NCI-H146 treated with DMSO at 0.1 percent for 48 hours (cell line): ENCODE results near the gene THRA.
"Not testable (repeated sequence)": the region's sequence is repeated elsewhere in the genome, so short reads cannot be mapped to it uniquely, and the experiment has no call there.

Experiments
- DNase-seq: peaks from one replicate; lab custom pipeline; 2025; ENCODE audit not compliant: unreplicated experiment; lab: John Stamatoyannopoulos, UW

The THRA gene

DNA sequence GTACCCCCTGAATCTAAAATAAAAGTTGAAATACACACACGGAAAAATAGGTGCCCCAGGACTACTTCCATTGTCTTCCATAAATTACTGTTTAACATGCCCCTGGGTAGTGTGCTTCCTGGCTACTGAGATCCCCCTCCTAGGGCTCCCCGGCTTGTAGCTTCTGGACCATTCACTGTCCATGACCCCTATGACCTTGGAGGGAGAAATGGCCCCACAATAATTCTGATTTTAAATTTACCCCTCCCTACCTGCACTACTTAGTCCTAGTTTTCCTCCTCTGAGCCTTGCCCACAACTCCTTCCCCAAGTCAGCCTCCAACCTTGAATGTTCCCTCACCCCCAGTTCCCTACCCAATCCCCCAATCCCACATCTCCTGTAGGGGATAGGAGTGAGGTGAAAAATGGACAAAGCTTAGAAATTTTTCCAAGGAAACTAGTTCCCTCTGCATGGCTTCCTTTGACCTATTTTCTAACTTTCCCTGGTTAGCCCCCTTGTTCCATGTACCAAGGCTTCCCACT lies 49.5 kb downstream of the THRA start:
- no peak for DNase-seq

GRCh38 chr17:40112718-40113109 lies 49.9 kb downstream of the THRA start:
- no peak for DNase-seq

DNA sequence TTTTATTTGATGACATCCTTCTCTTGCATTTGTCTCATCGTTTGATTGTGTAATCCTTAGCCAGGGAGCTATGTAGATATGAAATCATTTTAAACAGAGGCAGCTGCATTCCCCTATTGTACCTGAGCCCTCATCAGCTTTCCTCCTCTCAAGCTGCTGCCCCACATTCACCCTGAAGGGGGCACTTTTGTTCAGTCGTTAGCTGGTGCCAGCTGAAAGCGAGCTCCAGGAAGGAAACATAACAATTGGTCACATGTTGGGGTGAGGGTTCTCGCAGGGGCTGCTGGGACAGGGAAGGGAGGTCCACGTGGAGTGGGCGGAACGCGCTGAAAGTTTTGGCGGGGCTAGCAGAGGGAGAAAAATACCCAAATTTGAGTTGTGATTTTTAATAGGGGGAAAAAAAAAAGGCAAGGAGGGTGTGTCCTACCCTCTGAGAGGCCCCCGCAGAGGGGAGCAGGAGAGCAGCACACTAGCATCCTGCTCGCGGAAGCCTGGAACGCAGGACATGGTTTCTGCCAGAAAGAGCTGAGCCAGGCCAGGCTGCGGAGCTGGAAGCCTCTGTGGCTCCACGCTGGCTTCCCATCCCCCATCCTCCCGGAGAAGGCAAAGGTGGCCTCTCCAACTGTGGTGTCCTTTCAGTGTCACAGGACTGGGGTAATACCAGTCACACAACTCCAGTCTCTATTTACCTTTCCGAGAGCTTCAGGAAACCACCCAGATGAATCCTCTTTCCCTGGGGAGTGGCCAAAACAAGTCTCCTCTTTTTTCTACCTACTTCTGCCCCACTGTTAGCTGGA lies 50.5 kb downstream of the THRA start:
- peak; percentile 87 for DNase-seq

DNA sequence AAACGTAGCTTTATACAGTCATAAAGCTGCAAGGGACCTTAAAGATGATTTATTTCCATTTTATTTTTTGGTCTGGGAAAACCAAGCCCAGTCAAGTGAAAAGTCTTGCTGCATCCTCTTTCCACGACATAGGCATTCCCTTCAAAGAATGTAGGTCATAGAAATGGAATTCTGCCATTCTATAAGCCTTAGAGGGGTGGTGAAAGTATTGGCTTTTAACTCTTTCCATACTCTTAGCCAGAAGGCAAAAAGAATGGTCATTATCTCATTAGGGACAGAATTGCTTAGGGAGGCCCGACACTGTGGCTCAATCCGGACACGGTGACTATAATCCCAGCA lies 51.1 kb downstream of the THRA start:
- no peak for DNase-seq

DNA sequence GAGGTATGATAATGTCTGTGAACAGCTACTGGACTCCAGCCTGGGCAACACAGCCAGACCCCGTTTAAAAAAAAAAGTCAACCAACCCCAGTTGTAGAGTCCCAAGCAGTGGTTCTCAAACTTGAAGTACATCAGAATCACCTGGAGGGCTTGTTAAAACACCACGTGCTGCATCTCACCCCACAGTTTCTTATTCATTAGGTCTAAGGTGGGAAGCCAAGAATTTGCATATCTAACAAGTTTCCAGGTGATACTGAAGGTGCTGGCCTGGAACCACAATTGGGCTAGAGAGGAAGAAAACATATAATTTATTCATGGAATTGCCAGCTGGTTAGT lies 52.3 kb downstream of the THRA start:
- DNase-seq: no peak

GRCh38 chr17:40121181-40122135 lies 58.7 kb downstream of the THRA start, which contains the start of gene MSL1:
Gene MSL1 (plus strand): TSS chr17:40121971. CDS start chr17:40122613, 642 bp downstream.
- DNase-seq: peak; percentile 42

- no peak for DNase-seq
Observed at GRCh38 chr17:40122136-40122998, 59.6 kb downstream of the THRA start.

GRCh38 chr17:40122999-40123810 lies 60.4 kb downstream of the THRA start:
- peak; percentile 36 for DNase-seq

- DNase-seq: no peak
Observed at GRCh38 chr17:40123811-40124114, 61.0 kb downstream of the THRA start.

GRCh38 chr17:40124279-40125141 lies 61.7 kb downstream of the THRA start:
- peak; percentile 59 for DNase-seq

GRCh38 chr17:40129498-40129897 lies 66.7 kb downstream of the THRA start:
- DNase-seq: no peak

GRCh38 chr17:40130352-40131042 lies 67.7 kb downstream of the THRA start:
- no peak for DNase-seq

DNA sequence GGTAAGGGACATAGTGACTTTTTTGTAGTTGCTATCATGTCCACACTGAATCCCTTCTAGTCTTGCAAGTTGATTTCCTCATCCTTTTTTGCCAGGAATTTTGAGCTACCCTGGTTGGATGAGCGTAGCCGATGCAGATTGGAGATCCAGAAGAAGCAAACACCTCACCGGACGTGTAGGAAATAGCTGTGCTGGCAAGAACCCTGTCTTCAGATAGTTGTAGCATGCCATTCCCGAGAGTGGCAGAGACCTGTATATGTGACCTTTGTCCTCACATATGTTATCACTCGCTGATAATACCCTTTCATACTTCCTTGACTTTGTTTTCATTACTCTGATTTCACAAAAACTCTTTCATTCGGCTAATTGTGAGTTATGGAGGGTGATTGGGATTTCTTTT lies 71.4 kb downstream of the THRA start:
- DNase-seq: no peak

- DNase-seq: no peak
Observed at GRCh38 chr17:40135817-40136216, 73.1 kb downstream of the THRA start.

DNA sequence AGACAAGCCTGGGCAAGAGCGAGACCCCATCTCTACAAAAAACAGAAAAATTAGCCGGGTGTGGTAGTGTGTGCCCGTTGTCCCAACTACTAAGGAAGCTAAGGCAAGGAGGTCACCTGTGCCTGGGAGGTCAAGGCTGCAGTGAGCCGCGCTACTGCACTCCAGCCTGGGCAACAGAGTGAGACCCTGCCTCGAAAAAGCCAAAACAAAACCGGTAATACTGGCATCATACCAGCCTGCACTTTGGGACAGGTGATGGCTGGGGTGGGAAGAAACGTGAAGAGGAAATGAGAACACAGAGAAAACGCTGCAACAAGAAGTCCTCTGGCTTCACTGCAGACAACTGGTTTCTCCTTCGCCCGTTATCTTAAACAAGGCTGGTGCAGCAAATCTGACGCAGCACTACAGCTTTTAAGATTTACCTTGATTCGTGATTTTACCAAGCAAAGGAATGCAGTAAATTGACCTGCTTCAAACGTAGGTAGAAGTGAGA lies 76.8 kb downstream of the THRA start:
- DNase-seq: no peak

- not testable (repeated sequence) for DNase-seq
Observed at GRCh38 chr17:40143166-40143565, 80.4 kb downstream of the THRA start.
